Measurements from ENCODE around the gene NELL2.

Gene NELL2

DNA sequence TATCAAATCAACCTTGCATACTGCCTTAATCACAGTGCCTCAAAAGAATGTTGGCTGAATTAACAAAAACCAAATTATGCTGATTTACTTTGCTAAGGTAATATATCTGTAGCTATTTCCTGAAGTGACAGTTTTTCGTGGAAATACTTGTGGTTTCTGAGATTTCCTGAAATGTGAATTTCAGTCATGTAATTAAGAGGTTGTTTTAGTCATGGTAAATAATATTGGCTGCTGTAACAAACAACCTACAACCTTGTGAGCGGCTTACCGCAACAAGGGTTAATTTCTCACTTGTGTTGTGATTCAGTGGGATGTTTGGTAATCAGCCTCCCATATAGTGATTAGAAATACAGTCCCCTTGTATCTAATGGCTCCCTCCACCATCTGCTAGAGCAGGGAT, 387.9 kb downstream of the NELL2 start:
- no peak for DNase-seq (ENCODE audit: low read depth in 2 of 3, low spot score in 2 of 3)

DNA sequence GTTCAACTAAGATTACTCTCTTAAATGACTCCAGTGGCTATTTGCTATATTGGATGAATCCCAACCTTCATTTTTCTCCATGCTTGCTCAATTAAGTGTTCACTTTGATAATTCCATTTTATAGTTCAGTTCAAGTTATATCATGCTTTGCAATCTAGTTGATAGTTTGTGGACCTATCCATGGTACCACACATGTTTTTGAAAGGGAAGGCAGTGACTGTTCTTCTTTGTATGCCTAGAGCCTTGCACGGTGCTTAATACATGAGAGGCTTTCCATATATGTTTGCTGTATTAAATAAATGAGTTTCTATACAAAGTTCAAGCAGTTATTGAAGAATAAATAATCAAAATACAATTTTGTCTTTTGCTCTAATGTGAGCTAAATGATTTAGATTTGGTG, 391.3 kb downstream of the NELL2 start:
- DNase-seq (ENCODE audit: low read depth in 2 of 3, low spot score in 2 of 3) = no peak

DNA sequence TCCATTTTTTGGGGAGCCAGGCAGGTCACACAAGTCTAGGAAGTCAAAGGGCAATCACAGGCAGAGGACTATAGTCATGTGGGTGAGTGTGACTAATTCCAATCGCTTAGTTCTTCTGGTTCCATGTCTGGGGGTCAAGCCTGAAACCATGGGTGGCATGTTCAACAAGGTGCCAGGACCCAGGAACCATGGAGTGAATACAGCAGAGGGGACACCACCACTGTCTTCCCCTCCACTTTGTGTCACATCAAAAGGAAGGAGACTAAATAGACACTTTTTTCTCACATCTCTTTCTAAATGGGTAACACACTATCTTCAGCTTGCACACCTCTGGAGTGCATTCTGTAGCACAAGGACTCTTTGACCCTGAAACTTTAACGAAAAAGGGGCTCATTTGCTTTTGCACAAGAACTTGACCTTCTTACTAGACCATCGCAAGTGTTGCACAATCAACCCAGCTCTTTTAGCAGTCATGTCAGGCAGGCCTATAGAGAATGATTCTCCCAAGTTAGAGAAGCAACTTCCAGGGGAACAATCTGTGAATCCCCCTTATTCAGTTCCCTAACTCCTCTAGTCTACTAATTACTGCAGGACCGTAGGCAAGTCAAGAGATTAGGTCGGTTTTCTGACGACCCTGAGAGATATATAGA, 398.7 kb downstream of the NELL2 start:
- DNase-seq (ENCODE audit: low read depth in 2 of 3, low spot score in 2 of 3) = no peak

DNA sequence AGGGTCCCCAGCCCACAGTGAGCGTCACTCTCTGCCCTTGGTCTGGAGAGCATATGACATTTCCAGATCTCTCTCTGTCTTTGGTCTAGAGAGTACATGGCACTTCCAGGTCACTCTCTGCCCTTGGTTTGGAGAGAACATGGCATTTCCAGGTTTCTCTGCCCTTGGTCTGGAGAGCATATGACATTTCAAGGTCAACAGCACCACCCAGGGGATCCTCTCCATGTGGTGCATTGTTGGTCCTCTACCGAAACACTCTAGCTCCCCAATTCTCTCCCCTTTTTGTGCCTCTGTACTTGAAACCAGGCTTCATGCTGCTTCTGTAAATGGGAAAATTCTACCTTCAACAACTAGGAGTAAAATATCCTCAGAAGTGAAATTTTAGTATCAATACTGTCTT, 399.4 kb downstream of the NELL2 start:
- DNase-seq (ENCODE audit: low read depth in 2 of 3, low spot score in 2 of 3) = no peak

DNA sequence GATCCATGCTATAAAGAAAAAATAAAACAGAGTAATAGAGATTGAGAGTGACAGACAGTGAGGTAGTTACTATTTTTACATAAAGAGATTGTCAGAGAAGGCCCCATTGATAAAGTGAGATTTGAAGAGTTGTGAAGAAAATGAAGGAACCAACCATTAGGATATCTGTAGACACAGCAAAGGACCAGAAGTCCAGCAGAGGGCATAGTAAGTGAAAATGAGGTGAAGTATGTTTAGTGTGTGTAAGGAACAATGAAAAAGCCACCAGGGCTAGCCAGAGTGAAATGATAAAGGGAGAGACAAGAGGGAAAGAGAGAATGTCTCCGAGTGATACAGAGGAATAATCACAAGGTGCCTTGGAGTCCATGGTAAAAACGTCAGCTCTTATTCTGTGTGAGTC, 411.0 kb downstream of the NELL2 start:
- no peak for DNase-seq (ENCODE audit: low read depth in 2 of 3, low spot score in 2 of 3)

DNA sequence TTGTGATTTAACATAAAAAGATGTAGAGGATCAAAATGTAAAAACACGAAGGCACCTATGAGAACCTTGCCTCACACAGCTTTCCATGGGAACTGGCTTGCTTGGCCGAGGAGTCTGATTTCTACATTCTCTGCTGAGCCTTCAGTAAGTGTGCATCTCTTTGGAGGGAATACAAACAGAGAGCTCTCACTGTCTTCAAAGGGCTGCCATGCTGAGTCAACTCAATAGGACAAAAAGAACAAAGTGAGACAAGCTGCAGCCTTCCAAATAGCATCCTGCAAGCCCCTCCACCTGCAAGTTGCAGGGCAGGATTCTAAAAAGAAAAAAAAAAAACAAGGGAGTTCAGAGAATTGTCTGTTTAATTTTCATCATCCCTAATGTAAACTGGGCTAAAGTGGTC, 411.9 kb downstream of the NELL2 start:
- no peak for DNase-seq (ENCODE audit: low read depth in 2 of 3, low spot score in 2 of 3)

DNA sequence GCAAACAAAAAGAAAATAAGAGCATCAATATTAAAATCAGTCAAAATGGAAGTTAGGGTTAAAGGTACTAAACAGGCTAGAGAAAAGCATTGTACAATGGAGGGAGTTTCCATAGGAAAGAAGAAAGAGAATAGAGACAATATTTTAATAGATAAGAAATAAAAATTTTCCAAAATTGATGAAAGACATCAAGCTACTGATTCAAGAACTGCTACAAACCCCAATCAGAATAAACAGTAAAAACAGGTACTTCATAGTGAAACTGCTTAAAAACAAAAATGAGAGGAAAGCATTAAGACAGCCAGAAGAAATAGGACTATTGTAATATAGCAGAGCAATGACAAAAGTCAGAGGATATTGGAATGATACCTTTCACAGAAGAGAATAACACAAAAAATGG, 413.4 kb downstream of the NELL2 start:
- DNase-seq (ENCODE audit: low read depth in 2 of 3, low spot score in 2 of 3) = no peak

DNA sequence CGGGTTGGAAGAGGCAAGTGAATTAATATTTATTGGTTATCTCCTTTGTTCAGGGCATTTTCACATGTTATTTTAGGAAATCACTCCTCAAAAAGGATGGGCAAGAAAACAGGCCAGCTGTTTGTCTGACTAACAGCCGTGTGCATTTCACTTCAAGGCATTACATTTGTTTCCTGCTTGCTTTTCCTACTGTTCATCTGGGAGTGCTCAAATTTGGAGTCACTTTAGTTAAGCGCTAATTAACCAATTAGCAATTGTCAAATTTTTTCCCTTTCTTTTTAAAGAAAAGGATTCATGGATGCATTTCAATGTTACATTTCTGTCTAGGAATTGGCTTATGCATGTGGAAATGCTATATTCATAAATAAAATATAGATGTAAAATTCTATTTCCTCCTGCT, 415.9 kb downstream of the NELL2 start:
- DNase-seq (ENCODE audit: low read depth in 2 of 3, low spot score in 2 of 3) = no peak

DNA sequence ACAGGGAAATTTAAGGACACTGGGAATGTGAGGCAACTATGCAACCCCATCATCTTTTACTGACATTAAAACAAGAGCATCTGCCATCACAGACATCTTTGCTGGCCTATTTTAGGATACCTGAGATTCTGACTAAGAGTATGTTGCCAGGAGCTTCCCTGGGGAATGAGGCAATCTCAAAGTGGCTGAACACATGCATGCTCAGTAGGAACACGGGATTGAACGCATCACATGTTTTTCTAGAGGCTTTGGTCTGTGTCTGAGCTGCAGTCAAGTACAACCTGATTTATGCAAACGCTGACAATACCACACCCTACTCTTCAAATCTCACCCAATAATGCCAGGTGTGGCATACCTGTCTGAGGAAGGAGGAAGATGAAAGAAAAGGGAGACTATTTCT, 416.5 kb downstream of the NELL2 start:
- DNase-seq (ENCODE audit: low read depth in 2 of 3, low spot score in 2 of 3) = no peak
